ENCODE results near the gene BICC1. TPM values are rescaled to one million over a fixed set of nuclear protein-coding genes. Genes with fewer than 3 reads are reported as not detected.

The BICC1 gene
- total RNA-seq, 4 donors from 2014 or later, result 1.3 to 29.7 (median 17.5) TPM

GRCh38 chr10:58481569-58482109 is 31.0 kb upstream of the BICC1 start:
- no peak overlapping the region for H3K4me3 ChIP-seq
- TF ChIP-seq CTCF (IDR thresholded peaks at IDR 0.05) (no peak), POLR2A (IDR thresholded peaks at IDR 0.05) (no peak)
- no peaks in the 10 kb centered on the region for H3K4me1 ChIP-seq
- DNase-seq, result no peak
- H3K27ac ChIP-seq, result no peak overlapping the region
- intact Hi-C loops (cut with DNase I; ENCODE audit: low total_unique reads), result no loop called here
- H3K27me3 ChIP-seq, result no peaks in the 10 kb centered on the region
- no peaks in the 10 kb centered on the region for H3K36me3 ChIP-seq
- no peaks in the 10 kb centered on the region for H3K9me3 ChIP-seq

DNA sequence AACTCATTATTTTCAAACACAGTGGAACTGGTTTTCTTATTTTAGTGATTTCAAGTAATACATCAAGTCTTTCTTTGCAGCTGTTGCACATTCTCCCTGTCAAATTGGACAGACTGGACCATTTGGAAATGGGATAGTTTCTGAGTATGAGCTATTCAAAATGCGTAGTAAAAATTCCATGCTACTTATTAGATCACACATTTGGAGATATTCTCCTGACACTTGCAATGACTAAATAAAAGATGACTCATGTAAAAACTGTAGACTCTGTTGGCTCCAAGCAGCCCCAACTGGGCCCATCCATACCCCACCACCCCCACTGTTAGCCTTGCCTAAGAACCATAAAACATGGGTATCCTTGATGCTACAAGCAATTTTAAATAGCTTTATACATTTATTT is 25.9 kb upstream of the BICC1 start:
- H3K27ac ChIP-seq, result no peak overlapping the region
- H3K9me3 ChIP-seq, result no peaks in the 10 kb centered on the region

GRCh38 chr10:58488921-58489320 is 23.8 kb upstream of the BICC1 start:
- H3K27me3 ChIP-seq, result no peaks in the 10 kb centered on the region
- DNase-seq, result no peak
- no peaks in the 10 kb centered on the region for H3K9me3 ChIP-seq
- H3K36me3 ChIP-seq, result no peaks in the 10 kb centered on the region
- intact Hi-C loops (cut with DNase I; ENCODE audit: low total_unique reads), result no loop called here
- no peak overlapping the region for H3K27ac ChIP-seq
- H3K4me3 ChIP-seq, result no peak overlapping the region
- no peaks in the 10 kb centered on the region for H3K4me1 ChIP-seq
- TF ChIP-seq POLR2A (IDR thresholded peaks at IDR 0.05), result no peak
- no peak for TF ChIP-seq CTCF (IDR thresholded peaks at IDR 0.05)

More for the DNA sequence above, 25.9 kb upstream of the BICC1 start:
- TF ChIP-seq CTCF (IDR thresholded peaks at IDR 0.05), result no peak
- TF ChIP-seq POLR2A (IDR thresholded peaks at IDR 0.05), result no peak
- no peak for DNase-seq
- intact Hi-C loops (cut with DNase I; ENCODE audit: low total_unique reads), result no loop called here
- no peaks in the 10 kb centered on the region for H3K27me3 ChIP-seq
- H3K4me1 ChIP-seq, result no peaks in the 10 kb centered on the region
- H3K4me3 ChIP-seq, result no peak overlapping the region
- no peaks in the 10 kb centered on the region for H3K36me3 ChIP-seq

GRCh38 chr10:58502956-58503355 is 9.7 kb upstream of the BICC1 start:
- intact Hi-C loops (cut with DNase I; ENCODE audit: low total_unique reads), result loop anchor here (10.0 kb wide), 1 partner anchor 582 kb away; no protein-coding TSS in a partner anchor
- H3K4me3 ChIP-seq, result no peak overlapping the region
- H3K27me3 ChIP-seq, result no peaks in the 10 kb centered on the region
- TF ChIP-seq POLR2A (IDR thresholded peaks at IDR 0.05), result no peak
- TF ChIP-seq CTCF (IDR thresholded peaks at IDR 0.05), result no peak
- no peaks in the 10 kb centered on the region for H3K36me3 ChIP-seq
- H3K27ac ChIP-seq, result no peak overlapping the region
- no peak for DNase-seq
- no peaks in the 10 kb centered on the region for H3K4me1 ChIP-seq
- H3K9me3 ChIP-seq, result no peaks in the 10 kb centered on the region

GRCh38 chr10:58508316-58508715 is 4.4 kb upstream of the BICC1 start:
- Histone ChIP-seq H3K27ac (no peak overlapping the region), H3K9me3 (no peaks in the 10 kb centered on the region), H3K4me1 (no peaks in the 10 kb centered on the region), H3K27me3 (no peaks in the 10 kb centered on the region), H3K4me3 (no peak overlapping the region), H3K36me3 (no peaks in the 10 kb centered on the region)
- no peak for DNase-seq
- TF ChIP-seq POLR2A (IDR thresholded peaks at IDR 0.05) (no peak), CTCF (IDR thresholded peaks at IDR 0.05) (no peak)
- intact Hi-C loops (cut with DNase I; ENCODE audit: low total_unique reads), result loop anchor here (10.0 kb wide), 1 partner anchor 576 kb away; no protein-coding TSS in a partner anchor
